ENCODE results near the gene ZNF273. TPM values are rescaled to one million over a fixed set of nuclear protein-coding genes. Genes with fewer than 3 reads are reported as not detected.

Gene ZNF273
- polyA plus RNA-seq, 1 of the 3 experiments (the other 2 are of a cell fraction) = 2.3 TPM

DNA sequence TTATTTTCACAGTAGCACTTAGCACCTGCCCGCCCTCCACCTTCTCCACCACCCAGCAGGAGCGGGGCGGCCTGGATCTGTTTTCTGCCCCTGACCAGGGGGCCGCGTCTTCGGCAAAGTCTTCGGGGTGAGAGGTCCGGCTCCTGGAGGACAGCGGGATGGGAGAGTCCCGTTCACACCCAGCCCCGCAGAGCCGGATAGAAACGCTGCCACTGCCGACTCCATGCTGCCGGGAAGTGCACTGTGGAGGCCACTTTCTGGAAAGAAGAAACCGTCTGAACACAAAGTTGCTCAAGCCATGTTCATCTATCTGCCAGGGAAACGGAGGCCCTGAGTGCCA lies 14.5 kb upstream of the ZNF273 start:
- DNase-seq = peak; percentile 31
- Histone ChIP-seq H3K27ac (ENCODE audit: low read depth in 2 of 2, low read length in 1 of 2) (no peak overlapping the region), H3K79me2 (ENCODE audit: insufficient read depth) (no peaks in the 10 kb centered on the region), H3F3A (replicated peaks; ENCODE audit: insufficient read depth) (no peaks in the 10 kb centered on the region), H3K9ac (no peak overlapping the region), H4K20me1 (ENCODE audit: insufficient read depth) (no peaks in the 10 kb centered on the region), H3K4me3 (ENCODE audit: low read depth in 2 of 2, low read length in 1 of 2) (no peak overlapping the region), H3K4me1 (ENCODE audit: control insufficient read depth in 1 of 2, insufficient read depth in 2 of 2, low read depth in 1 of 2, low read length in 1 of 2) (0 out of 4 replicates have a peak, but pooled peaks cover 0 to 7% of the 10 kb centered on the region in 2 experiments), H3K4me2 (no peak overlapping the region), H3K27me3 (ENCODE audit: insufficient read depth) (no peaks in the 10 kb centered on the region; the same call in 1 of the 2 replicates), H3K9me2 (no peaks in the 10 kb centered on the region), H3K36me3 (replicated peaks in 1 of 2; ENCODE audit: control insufficient read depth in 1 of 2, insufficient read depth in 2 of 2, low read length in 1 of 2) (no peaks in the 10 kb centered on the region), H2AFZ (ENCODE audit: low read depth) (no peak overlapping the region), H3K9me3 (no peaks in the 10 kb centered on the region)
- WGBS (ENCODE audit: low lambda C conversion rate) = 81% methylated on average over 16 of the region's 17 CpGs
- CTCF ChIA-PET = no interaction called here
- no peak for TF ChIP-seq IRF3 (IDR thresholded peaks at IDR 0.05; ENCODE audit: low read depth, low read length)
- no peak for TF ChIP-seq MXI1 (IDR thresholded peaks at IDR 0.05; ENCODE audit: low read depth, low read length)
- no peak for TF ChIP-seq TAF1 (IDR thresholded peaks at IDR 0.05; ENCODE audit: borderline replicate concordance, low read depth, low read length)
- TF ChIP-seq EP300 (IDR thresholded peaks at IDR 0.05; ENCODE audit: borderline replicate concordance in 1 of 2, low read depth in 1 of 2, low read length in 1 of 2) = no peak
- TF ChIP-seq USF2 (IDR thresholded peaks at IDR 0.05; ENCODE audit: borderline replicate concordance, low read depth, low read length) = no peak
- TF ChIP-seq, protein P1, sequence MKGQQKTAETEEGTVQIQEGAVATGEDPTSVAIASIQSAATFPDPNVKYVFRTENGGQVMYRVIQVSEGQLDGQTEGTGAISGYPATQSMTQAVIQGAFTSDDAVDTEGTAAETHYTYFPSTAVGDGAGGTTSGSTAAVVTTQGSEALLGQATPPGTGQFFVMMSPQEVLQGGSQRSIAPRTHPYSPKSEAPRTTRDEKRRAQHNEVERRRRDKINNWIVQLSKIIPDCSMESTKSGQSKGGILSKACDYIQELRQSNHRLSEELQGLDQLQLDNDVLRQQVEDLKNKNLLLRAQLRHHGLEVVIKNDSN (IDR thresholded peaks at IDR 0.05; ENCODE audit: borderline replicate concordance, low read depth) = no peak
- TF ChIP-seq CTCF (IDR thresholded peaks at IDR 0.05) = no peak
- no peak for TF ChIP-seq TEAD4 (IDR thresholded peaks at IDR 0.05; ENCODE audit: borderline replicate concordance, insufficient read depth)
- no peak for TF ChIP-seq FOSL2 (IDR thresholded peaks at IDR 0.05; ENCODE audit: borderline replicate concordance, low read depth)
- TF ChIP-seq SIN3A (IDR thresholded peaks at IDR 0.05; ENCODE audit: borderline replicate concordance, low read depth, low read length) = no peak
- TF ChIP-seq EZH2phosphoT487 (IDR thresholded peaks at IDR 0.05; ENCODE audit: borderline replicate concordance, low read depth) = no peak
- no peak for TF ChIP-seq FOXJ3 (CRISPR knock-in tag; IDR thresholded peaks at IDR 0.05)
- no peak for TF ChIP-seq ELF1 (IDR thresholded peaks at IDR 0.05)
- no peak for TF ChIP-seq FOXM1 (IDR thresholded peaks at IDR 0.05; ENCODE audit: low read depth)
- TF ChIP-seq JUND (IDR thresholded peaks at IDR 0.05) = no peak
- no peak for TF ChIP-seq SMC3 (IDR thresholded peaks at IDR 0.05; ENCODE audit: low read depth, low read length)
- POLR2A ChIA-PET = no interaction called here

Measured in SK-N-SH (cell line).